Endothelial cell of umbilical vein (primary cell): ENCODE data around the gene DMD. TPM values are rescaled to one million over a fixed set of nuclear protein-coding genes. Genes with fewer than 3 reads are reported as not detected.

Source experiments
- BruUV-seq: library from RNA; stranded (reverse); fragments of 400-500 nt; replicated peaks from 2 replicates; lab custom pipeline; 2021; lab: Mats Ljungman, UMichigan
- CTCF ChIA-PET: fragments of 300-600, 350-600 bp; sonication (Branson Sonifier 250); formaldehyde crosslinking; loops from one replicate; lab custom pipeline; 2021; ENCODE audit warnings: antibody characterized with exemption, inconsistent platforms; lab: Charles Lee
- POLR2A ChIA-PET: fragments of 300-600, 350-600 bp; sonication (Branson Sonifier 250); formaldehyde crosslinking; loops from one replicate; lab custom pipeline; 2021; ENCODE audit warnings: antibody characterized with exemption, inconsistent platforms; lab: Charles Lee
- DNase-seq: peaks from one replicate; pipeline ENCODE4 v3.0.0-alpha.2; 2011; ENCODE audit warnings: low read depth, low spot score
- FAIRE-seq: peaks from 2 replicates; lab custom pipeline; 2011; peaks lifted over from hg19 to GRCh38; lab: Jason Lieb, UNC
- H2AFZ ChIP-seq: 2 replicates; pipeline ENCODE4 v1.6.0; 2012; ENCODE audit warnings: low read depth, low read length, control low read depth, inconsistent platforms
- H3K27ac ChIP-seq: 2 replicates; pipeline ENCODE4 v1.5.1; 2011; ENCODE audit warnings: low read depth, mild to moderate bottlenecking, control low read depth, low read length, moderate library complexity; ENCODE audit not compliant: insufficient read depth
- H3K27me3 ChIP-seq, 2 experiments: 2 replicates each; pipeline versions ENCODE4 v1.6.0 to v1.6.1; 2011; ENCODE audit warnings: low read length in 2 of 2, mixed read lengths in 1 of 2; ENCODE audit not compliant: control insufficient read depth in 2 of 2, insufficient read depth in 2 of 2
- H3K36me3 ChIP-seq, 2 experiments: 2 replicates in 1 of 2; 3 replicates in 1 of 2; pipeline ENCODE4 v1.5.1; 2011; ENCODE audit warnings: low read length in 2 of 2, mild to moderate bottlenecking in 1 of 2, moderate library complexity in 1 of 2; ENCODE audit not compliant: control insufficient read depth in 2 of 2, insufficient read depth in 2 of 2; ENCODE audit errors: extremely low read depth in 1 of 2
- H3K4me1 ChIP-seq: 3 replicates; pipeline ENCODE4 v1.5.1; 2011; ENCODE audit warnings: mild to moderate bottlenecking, low read length; ENCODE audit not compliant: control insufficient read depth, insufficient read depth; ENCODE audit errors: extremely low read depth
- H3K4me2 ChIP-seq: 2 replicates; pipeline ENCODE4 v1.6.1; 2011; ENCODE audit warnings: low read length, control low read depth, mixed read lengths; ENCODE audit not compliant: insufficient read depth
- H3K4me3 ChIP-seq, 3 experiments: fragments of 200-600 bp in 1 of 3; sonication (generic), shearing (Covaris generic) in 1 of 3; replicated peaks in 1 of 3; 2 replicates each; pipeline ENCODE4 v1.5.1; 2011 to 2016; ENCODE audit warnings: control low read depth in 3 of 3, low read length in 3 of 3, mild to moderate bottlenecking in 2 of 3, inconsistent platforms in 1 of 3, low read depth in 1 of 3, moderate library complexity in 1 of 3; ENCODE audit not compliant: insufficient read depth in 1 of 3
- H3K79me2 ChIP-seq: 2 replicates; pipeline ENCODE4 v1.6.0; 2012; ENCODE audit warnings: low read length, inconsistent platforms; ENCODE audit not compliant: control insufficient read depth, insufficient read depth
- H3K9ac ChIP-seq: replicated peaks from 2 replicates; pipeline ENCODE3; 2011; ENCODE audit warnings: low read length, control low read depth; ENCODE audit not compliant: insufficient read depth; ENCODE audit errors: extremely low read depth
- H3K9me1 ChIP-seq: replicated peaks from 3 replicates; pipeline ENCODE4 v1.6.0; 2011; ENCODE audit warnings: mild to moderate bottlenecking, low read length; ENCODE audit not compliant: control insufficient read depth, insufficient read depth; ENCODE audit errors: extremely low read depth
- H3K9me3 ChIP-seq: replicated peaks from 2 replicates; pipeline ENCODE4 v1.5.1; 2012; ENCODE audit warnings: low read length, inconsistent platforms; ENCODE audit not compliant: control insufficient read depth, insufficient read depth
- H4K20me1 ChIP-seq: replicated peaks from 2 replicates; pipeline ENCODE3; 2011; ENCODE audit warnings: mild to moderate bottlenecking, low read length; ENCODE audit not compliant: control insufficient read depth, insufficient read depth; ENCODE audit errors: extremely low read depth
- CTCF ChIP-seq, 2 donors: IDR thresholded peaks; 1 replicate in 1 of 2; 2 replicates in 1 of 2; pipeline ENCODE4 v1.5.1; 2011; ENCODE audit warnings: low read length in 2 of 2, mild to moderate bottlenecking in 2 of 2, moderate library complexity in 2 of 2, control low read depth in 1 of 2, inconsistent platforms in 1 of 2, low read depth in 1 of 2; ENCODE audit not compliant: insufficient read depth in 1 of 2; ENCODE audit errors: extremely low read depth in 1 of 2
- EZH2 ChIP-seq: IDR thresholded peaks from 2 replicates; pipeline ENCODE4 v1.6.1; 2012; ENCODE audit warnings: borderline replicate concordance, low read depth, mild to moderate bottlenecking, moderate library complexity, low read length, inconsistent platforms; ENCODE audit not compliant: severe bottlenecking
- FOS ChIP-seq: IDR thresholded peaks from 2 replicates; pipeline ENCODE4 v1.6.1; 2011; ENCODE audit warnings: mild to moderate bottlenecking, low read length, moderate library complexity, borderline replicate concordance; ENCODE audit not compliant: insufficient read depth
- GATA2 ChIP-seq: IDR thresholded peaks from 2 replicates; pipeline ENCODE4 v1.7.0; 2011; ENCODE audit warnings: low read depth, mild to moderate bottlenecking, moderate library complexity, mixed read lengths, low read length; ENCODE audit not compliant: insufficient read length, insufficient read depth
- JUN ChIP-seq: IDR thresholded peaks from 2 replicates; pipeline ENCODE4 v1.6.1; 2011; ENCODE audit warnings: borderline replicate concordance, low read depth; ENCODE audit not compliant: insufficient read length, insufficient read depth
- MAX ChIP-seq: IDR thresholded peaks from 2 replicates; pipeline ENCODE4 v1.6.1; 2011; ENCODE audit not compliant: insufficient read depth, insufficient read length
- MYC ChIP-seq: IDR thresholded peaks from one replicate; pipeline ENCODE4 v1.6.1; 2011; ENCODE audit warnings: mild to moderate bottlenecking, low read depth, low read length
- POLR2A ChIP-seq: IDR thresholded peaks from 2 replicates; pipeline ENCODE4 v1.6.1; 2012; ENCODE audit warnings: low read depth, mild to moderate bottlenecking, control low read depth, low read length
- POLR2AphosphoS5 ChIP-seq: IDR thresholded peaks from 2 replicates; pipeline ENCODE4 v1.6.1; 2012; ENCODE audit warnings: low read depth, mild to moderate bottlenecking, control low read depth, low read length, moderate library complexity; ENCODE audit not compliant: insufficient read depth
- dilution Hi-C: fragments of 300-500 bp; cut with MboI; formaldehyde crosslinking; loops from one replicate; pipeline ENCODE4 v1.15.0; 2019; ENCODE audit warnings: low sequenced_read_pairs; ENCODE audit not compliant: extremely low pct_ligation_motif_present
- intact Hi-C: fragments of 100-400 bp; cut with micrococcal nuclease; formaldehyde crosslinking; loops from one replicate; pipeline ENCODE4 v1.10.0; 2022
- polyA plus RNA-seq, 4 experiments: library from polyadenylated mRNA; depleted of rRNA in 3 of 4; stranded (reverse) in 3 of 4; unstranded in 1 of 4; fragments of >200 nt; gene quantifications; 2 replicates each; pipeline versions ENCODE4 v1.2.1 to v1.2.3, GENCODE V29; 2011 to 2012; ENCODE audit warnings: missing spikeins in 1 of 4
- total RNA-seq: library from RNA; stranded (reverse); gene quantifications from 2 replicates; pipeline ENCODE4 v1.2.3, GENCODE V29; 2021

Gene DMD
- total and polyA plus RNA-seq, 2 donors (not counting 3 experiments of a cell fraction or from before 2014, with no cell fraction given), result 7.3 to 9.0 TPM

GRCh38 chrX:33045245-33045644 lies 166.1 kb downstream of the DMD start:
- H3K27ac ChIP-seq, result no peak overlapping the region
- no peak for TF ChIP-seq MYC
- ChIA-PET POLR2A (no interaction called here), CTCF (no interaction called here)
- no peak for DNase-seq
- H3K9ac ChIP-seq, result no peak overlapping the region
- H4K20me1 ChIP-seq, result no peaks in the 10 kb centered on the region
- H3K4me2 ChIP-seq, result no peak overlapping the region
- no TSS peak for BruUV-seq
- H3K36me3 ChIP-seq, result no peaks in the 10 kb centered on the region
- H3K4me3 ChIP-seq, result no peak overlapping the region
- no peak overlapping the region for H2AFZ ChIP-seq
- no peak for FAIRE-seq
- H3K79me2 ChIP-seq, result no peaks in the 10 kb centered on the region
- no peaks in the 10 kb centered on the region for H3K4me1 ChIP-seq
- dilution Hi-C loops, result no loop called here
- intact Hi-C loops, result no loop called here
- no peaks in the 10 kb centered on the region for H3K27me3 ChIP-seq
- no peaks in the 10 kb centered on the region for H3K9me1 ChIP-seq
- H3K9me3 ChIP-seq, result no peaks in the 10 kb centered on the region

GRCh38 chrX:33041141-33041540 lies 170.2 kb downstream of the DMD start:
- TF ChIP-seq POLR2A (no peak), CTCF (IDR thresholded peaks at IDR 0.05; ENCODE audit: extremely low read depth in 1 of 2, insufficient read depth in 1 of 2, low read depth in 1 of 2, low read length in 2 of 2) (no peak), FOS (no peak), JUN (no peak), POLR2AphosphoS5 (no peak), EZH2 (no peak), MAX (no peak), MYC (no peak), GATA2 (no peak)
- H3K4me2 ChIP-seq, result no peak overlapping the region
- H3K27ac ChIP-seq, result no peak overlapping the region
- no peaks in the 10 kb centered on the region for H3K9me3 ChIP-seq
- intact Hi-C loops (no loop called here), dilution Hi-C loops (no loop called here)
- H3K27me3 ChIP-seq, result no peaks in the 10 kb centered on the region
- no TSS peak for BruUV-seq
- CTCF ChIA-PET, result no interaction called here
- H3K79me2 ChIP-seq, result no peaks in the 10 kb centered on the region
- POLR2A ChIA-PET, result no interaction called here
- no peaks in the 10 kb centered on the region for H3K36me3 ChIP-seq
- no peaks in the 10 kb centered on the region for H4K20me1 ChIP-seq
- H3K9me1 ChIP-seq, result no peaks in the 10 kb centered on the region
- no peak overlapping the region for H2AFZ ChIP-seq
- no peak overlapping the region for H3K9ac ChIP-seq
- FAIRE-seq (peak; percentile 94), DNase-seq (no peak)
- H3K4me3 ChIP-seq, result no peak overlapping the region
- no peaks in the 10 kb centered on the region for H3K4me1 ChIP-seq
